NOMO-1 (cell line): ENCODE measurements around the gene SLC44A1.

Experiments
- DNase-seq, 2 experiments: peaks; one replicate each; lab custom pipeline; 2025; ENCODE audit not compliant: unreplicated experiment in 2 of 2; lab: John Stamatoyannopoulos, UW

SLC44A1 gene

GRCh38 chr9:105296445-105296844 lies 52.0 kb downstream of the SLC44A1 start:
- DNase-seq: no peak

- no peak for DNase-seq
These were observed 52.4 kb downstream of the SLC44A1 start for GRCh38 chr9:105296877-105297287.

GRCh38 chr9:105297442-105298075 lies 53.1 kb downstream of the SLC44A1 start:
- no peak for DNase-seq

- no peak for DNase-seq
These were observed 54.9 kb downstream of the SLC44A1 start for GRCh38 chr9:105299190-105299854.

GRCh38 chr9:105302728-105303127 lies 58.3 kb downstream of the SLC44A1 start:
- DNase-seq: no peak

- peak; percentile 24 to 54 for DNase-seq
These were observed 61.4 kb downstream of the SLC44A1 start for GRCh38 chr9:105305856-105306255.

GRCh38 chr9:105306351-105307140 lies 62.1 kb downstream of the SLC44A1 start:
- no peak for DNase-seq

- DNase-seq: no peak
These were observed 63.2 kb downstream of the SLC44A1 start for GRCh38 chr9:105307591-105308130.

- no peak for DNase-seq
These were observed 64.2 kb downstream of the SLC44A1 start for GRCh38 chr9:105308461-105309341.

- no peak for DNase-seq
These were observed 65.1 kb downstream of the SLC44A1 start for GRCh38 chr9:105309531-105309931.

GRCh38 chr9:105311306-105311705 lies 66.9 kb downstream of the SLC44A1 start:
- DNase-seq: no peak

GRCh38 chr9:105313238-105313637 lies 68.8 kb downstream of the SLC44A1 start:
- DNase-seq: no peak

GRCh38 chr9:105316703-105317102 lies 72.3 kb downstream of the SLC44A1 start:
- DNase-seq: no peak

- DNase-seq: peak; percentile 46 to 51
These were observed 74.3 kb downstream of the SLC44A1 start for GRCh38 chr9:105318729-105319191.

- DNase-seq: no peak
These were observed 74.9 kb downstream of the SLC44A1 start for GRCh38 chr9:105319202-105319813.

GRCh38 chr9:105320568-105320967 lies 76.1 kb downstream of the SLC44A1 start:
- no peak for DNase-seq

GRCh38 chr9:105328296-105328695 lies 83.8 kb downstream of the SLC44A1 start:
- DNase-seq: no peak

GRCh38 chr9:105328872-105329718 lies 84.6 kb downstream of the SLC44A1 start:
- no peak for DNase-seq

GRCh38 chr9:105329719-105330062 lies 85.2 kb downstream of the SLC44A1 start:
- no peak for DNase-seq
